H1 (cell line): Measurements from ENCODE around the gene NAT8L. TPM values are rescaled to one million over a fixed set of nuclear protein-coding genes. Genes with fewer than 3 reads are reported as not detected.
A peak's percentile ranks its signal among the peaks of the same experiment; 100 is the strongest.

Experiments
- CTCF ChIA-PET: fragments of 300-600 bp; sonication (Branson Sonifier 250); formaldehyde crosslinking; loops from one replicate; lab custom pipeline; 2021; ENCODE audit not compliant: partially characterized antibody; lab: Charles Lee
- POLR2A ChIA-PET: fragments of 300-600 bp; sonication (Branson Sonifier 250); formaldehyde crosslinking; loops from one replicate; lab custom pipeline; 2021; ENCODE audit warnings: inconsistent platforms; ENCODE audit not compliant: partially characterized antibody; lab: Charles Lee
- DNase-seq, 2 experiments: peaks; one replicate each; pipeline versions ENCODE4 v3.0.0 to v3.0.0-alpha.2; 2010 to 2022; ENCODE audit warnings: low spot score in 2 of 2, low read depth in 1 of 2, mixed read lengths in 1 of 2
- FAIRE-seq: peaks from 2 replicates; lab custom pipeline; 2011; peaks lifted over from hg19 to GRCh38; lab: Jason Lieb, UNC
- H2AFZ ChIP-seq: 2 replicates; pipeline ENCODE4 v1.8.1; 2012; ENCODE audit warnings: low read length, inconsistent platforms
- H2AK5ac ChIP-seq: 2 replicates; pipeline ENCODE4 v1.6.1; 2013; ENCODE audit warnings: low read depth, low read length
- H2BK120ac ChIP-seq: replicated peaks from 2 replicates; pipeline ENCODE3; 2013; ENCODE audit warnings: low read depth, low read length, inconsistent platforms
- H2BK12ac ChIP-seq: 2 replicates; pipeline ENCODE4 v1.6.1; 2013; ENCODE audit warnings: low read depth, low read length
- H2BK15ac ChIP-seq: 2 replicates; pipeline ENCODE4 v1.6.1; 2013; ENCODE audit warnings: low read length
- H2BK20ac ChIP-seq: 2 replicates; pipeline ENCODE4 v1.6.1; 2013; ENCODE audit warnings: low read length
- H2BK5ac ChIP-seq: 2 replicates; pipeline ENCODE4 v1.6.1; 2013; ENCODE audit warnings: low read depth, low read length
- H3K14ac ChIP-seq: 2 replicates; pipeline ENCODE4 v1.6.1; 2013; ENCODE audit warnings: inconsistent platforms; ENCODE audit not compliant: insufficient read length
- H3K18ac ChIP-seq: 2 replicates; pipeline ENCODE4 v1.6.1; 2013; ENCODE audit warnings: low read length; ENCODE audit errors: extremely low read depth
- H3K23ac ChIP-seq: 2 replicates; pipeline ENCODE4 v1.6.1; 2013; ENCODE audit warnings: inconsistent platforms; ENCODE audit not compliant: insufficient read length
- H3K23me2 ChIP-seq: 2 replicates; pipeline ENCODE4 v1.6.1; 2013; ENCODE audit warnings: low read depth, low read length
- H3K27ac ChIP-seq: 2 replicates; pipeline ENCODE4 v1.6.1; 2011; ENCODE audit warnings: low read depth, low read length, inconsistent platforms
- H3K27me3 ChIP-seq, 4 experiments: replicated peaks in 1 of 4; 1 replicate in 1 of 4; 2 replicates in 3 of 4; pipeline versions ENCODE4 v1.6.1 to v1.8.1; 2011 to 2013; ENCODE audit warnings: low read length in 3 of 4, mild to moderate bottlenecking in 3 of 4, inconsistent platforms in 2 of 4, mixed read lengths in 2 of 4, moderate library complexity in 1 of 4; ENCODE audit not compliant: control insufficient read depth in 3 of 4, insufficient read depth in 3 of 4; ENCODE audit errors: extremely low read depth in 1 of 4
- H3K36me3 ChIP-seq, 4 experiments: 2 replicates each; pipeline versions ENCODE4 v1.6.1 to v1.8.1; 2011 to 2013; ENCODE audit warnings: mild to moderate bottlenecking in 4 of 4, low read length in 3 of 4, moderate library complexity in 2 of 4, control low read depth in 1 of 4, inconsistent platforms in 1 of 4; ENCODE audit not compliant: insufficient read depth in 4 of 4, control insufficient read depth in 2 of 4
- H3K4ac ChIP-seq: replicated peaks from 2 replicates; pipeline ENCODE3; 2013; ENCODE audit warnings: low read length, low read depth, mixed read lengths, inconsistent platforms; ENCODE audit not compliant: insufficient read length
- H3K4me1 ChIP-seq, 4 experiments: replicated peaks in 1 of 4; 1 replicate in 1 of 4; 2 replicates in 3 of 4; pipeline versions ENCODE4 v1.6.1 to v1.8.1; 2011 to 2013; ENCODE audit warnings: low read length in 3 of 4, inconsistent platforms in 2 of 4, mixed read lengths in 1 of 4; ENCODE audit not compliant: insufficient read depth in 4 of 4, control insufficient read depth in 3 of 4
- H3K4me2 ChIP-seq, 2 experiments: 2 replicates each; pipeline versions ENCODE4 v1.6.1 to v1.8.1; 2011 to 2013; ENCODE audit warnings: low read depth in 2 of 2, low read length in 2 of 2, control low read depth in 1 of 2, inconsistent platforms in 1 of 2, mild to moderate bottlenecking in 1 of 2; ENCODE audit not compliant: insufficient read depth in 1 of 2
- H3K4me3 ChIP-seq, 4 experiments: fragments of 200-600, 300-600 bp in 1 of 4; sonication (generic), shearing (Covaris generic), sonication (Bioruptor Twin) in 1 of 4; 2 replicates each; pipeline versions ENCODE4 v1.5.1 to v1.8.1; 2011 to 2016; ENCODE audit warnings: low read length in 4 of 4, low read depth in 3 of 4, control low read depth in 2 of 4, inconsistent platforms in 2 of 4, mild to moderate bottlenecking in 2 of 4, mixed read lengths in 1 of 4, moderate library complexity in 1 of 4; ENCODE audit not compliant: insufficient read depth in 2 of 4; ENCODE audit errors: extremely low read depth in 1 of 4
- H3K56ac ChIP-seq: replicated peaks from 2 replicates; pipeline ENCODE3; 2013; ENCODE audit warnings: low read depth, mild to moderate bottlenecking, mixed read lengths, low read length, inconsistent platforms; ENCODE audit not compliant: insufficient read length
- H3K79me1 ChIP-seq: 2 replicates; pipeline ENCODE4 v1.6.1; 2013; ENCODE audit warnings: low read depth, low read length, control low read depth
- H3K79me2 ChIP-seq, 2 experiments: 2 replicates each; pipeline versions ENCODE4 v1.6.1 to v1.8.1; 2012 to 2013; ENCODE audit warnings: low read length in 2 of 2, mild to moderate bottlenecking in 2 of 2, inconsistent platforms in 1 of 2; ENCODE audit not compliant: insufficient read depth in 2 of 2, control insufficient read depth in 1 of 2
- H3K9ac ChIP-seq, 4 experiments: replicated peaks in 1 of 4; 1 replicate in 1 of 4; 2 replicates in 3 of 4; pipeline versions ENCODE4 v1.6.1 to v1.8.1; 2011 to 2013; ENCODE audit warnings: low read depth in 3 of 4, low read length in 3 of 4, control low read depth in 2 of 4, mild to moderate bottlenecking in 2 of 4, moderate library complexity in 2 of 4, inconsistent platforms in 1 of 4; ENCODE audit errors: extremely low read depth in 1 of 4
- H3K9me3 ChIP-seq, 2 experiments: 2 replicates each; pipeline versions ENCODE4 v1.6.1 to v1.8.1; 2012 to 2013; ENCODE audit warnings: mild to moderate bottlenecking in 2 of 2, moderate library complexity in 2 of 2, control low read depth in 1 of 2, inconsistent platforms in 1 of 2, low read depth in 1 of 2, low read length in 1 of 2, mixed read lengths in 1 of 2; ENCODE audit not compliant: insufficient read depth in 2 of 2
- H4K20me1 ChIP-seq, 2 experiments: replicated peaks in 1 of 2; 2 replicates each; pipeline versions ENCODE3 to v1.8.1; 2011 to 2013; ENCODE audit warnings: inconsistent platforms in 2 of 2, low read length in 2 of 2, mild to moderate bottlenecking in 1 of 2; ENCODE audit not compliant: insufficient read depth in 2 of 2, control insufficient read depth in 1 of 2
- H4K5ac ChIP-seq: 2 replicates; pipeline ENCODE4 v1.6.1; 2013; ENCODE audit warnings: low read length, low read depth, mixed read lengths, inconsistent platforms; ENCODE audit not compliant: insufficient read length
- H4K8ac ChIP-seq: 2 replicates; pipeline ENCODE4 v1.8.0; 2013; ENCODE audit warnings: mild to moderate bottlenecking, moderate library complexity, low read length, inconsistent platforms; ENCODE audit not compliant: insufficient read depth; ENCODE audit errors: extremely low read depth
- H4K91ac ChIP-seq: replicated peaks from 2 replicates; pipeline ENCODE3; 2013; ENCODE audit warnings: low read length, mixed read lengths, inconsistent platforms; ENCODE audit not compliant: insufficient read length
- ASH2L ChIP-seq: fragments of 200-600, 300-600 bp; sonication (generic); IDR thresholded peaks from one replicate; pipeline ENCODE4 v1.7.1; 2017; ENCODE audit warnings: low read length
- CHD2 ChIP-seq: IDR thresholded peaks from 2 replicates; pipeline ENCODE4 v1.6.1; 2012; ENCODE audit warnings: low read length, improper control_type of control experiment
- CTBP2 ChIP-seq: IDR thresholded peaks from 2 replicates; pipeline ENCODE4 v1.7.0; 2011; ENCODE audit warnings: borderline replicate concordance, mild to moderate bottlenecking, moderate library complexity, mixed read lengths, low read length; ENCODE audit not compliant: insufficient read depth, insufficient read length
- EP300 ChIP-seq, 2 experiments: IDR thresholded peaks; 1 replicate in 1 of 2; 2 replicates in 1 of 2; pipeline ENCODE4 v1.6.1; 2011 to 2012; ENCODE audit warnings: low read depth in 2 of 2, low read length in 2 of 2, mild to moderate bottlenecking in 2 of 2, borderline replicate concordance in 1 of 2, inconsistent platforms in 1 of 2, moderate library complexity in 1 of 2
- HDAC6 ChIP-seq: IDR thresholded peaks from one replicate; pipeline ENCODE4 v1.7.1; 2012; ENCODE audit warnings: low read depth, mild to moderate bottlenecking, inconsistent platforms, low read length, moderate library complexity
- POLR2A ChIP-seq, 2 experiments: IDR thresholded peaks; 1 replicate in 1 of 2; 2 replicates in 1 of 2; pipeline ENCODE4 v1.6.1; 2011; ENCODE audit warnings: low read depth in 2 of 2, low read length in 2 of 2, mild to moderate bottlenecking in 2 of 2; ENCODE audit errors: control extremely low read depth in 1 of 2
- POU5F1 ChIP-seq: IDR thresholded peaks from 2 replicates; pipeline ENCODE4 v1.6.1; 2011; ENCODE audit warnings: low read depth, mild to moderate bottlenecking, low read length, moderate library complexity
- RBBP5 ChIP-seq: IDR thresholded peaks from 2 replicates; pipeline ENCODE4 v1.7.1; 2012; ENCODE audit warnings: low read depth, mild to moderate bottlenecking, inconsistent platforms, low read length, moderate library complexity, borderline replicate concordance
- SRF ChIP-seq: IDR thresholded peaks from 2 replicates; pipeline ENCODE4 v1.6.1; 2011; ENCODE audit warnings: mild to moderate bottlenecking, low read depth, low read length, moderate library complexity
- WGBS, 2 experiments: shearing (Covaris generic) in 1 of 2; methylation state at CpG; one replicate each; pipeline versions ENCODE4 v1.1.6 to v1.1.7; 2013 to 2015; ENCODE audit warnings: low lambda C conversion rate in 2 of 2, mixed read lengths in 2 of 2, inconsistent platforms in 1 of 2, low coverage in 1 of 2, missing lambda C conversion rate in 1 of 2; ENCODE audit not compliant: insufficient replicate concordance in 2 of 2, insufficient coverage in 1 of 2, insufficient read length in 1 of 2; ENCODE audit errors: extremely low coverage in 1 of 2, missing lambda C conversion rate in 1 of 2; 5-methylcytosine and 5-hydroxymethylcytosine counted together
- polyA plus RNA-seq, 7 experiments: library from polyadenylated mRNA; depleted of rRNA in 3 of 7; stranded (reverse) in 5 of 7; unstranded in 2 of 7; fragments of >200 nt in 5 of 7; fragments of 200-250 nt in 2 of 7; gene quantifications; 1 replicate in 5 of 7; 2 replicates in 1 of 7; 4 replicates in 1 of 7; pipeline versions ENCODE4 v1.2.1 to v1.2.3, GENCODE V29; 2011 to 2013; ENCODE audit warnings: missing spikeins in 2 of 7, mixed read lengths in 2 of 7
- total RNA-seq: library from RNA; stranded (reverse); fragmentation: NEBNext Ultra II Directional; extraction: Animal tissue kit (Norgen Biotek cat#: 25700); gene quantifications from 2 replicates; pipeline ENCODE4 v1.2.1, GENCODE V29; 2021
- TF ChIP-seq, protein P1 (sequence below): IDR thresholded peaks from 2 replicates; pipeline ENCODE4 v1.6.1; 2012; ENCODE audit warnings: low read length, inconsistent platforms

Gene NAT8L
- total and polyA plus RNA-seq, 2 of the 8 experiments (the other 6 are each of a cell fraction or from before 2014, with no cell fraction given), result 10.8 TPM

DNA sequence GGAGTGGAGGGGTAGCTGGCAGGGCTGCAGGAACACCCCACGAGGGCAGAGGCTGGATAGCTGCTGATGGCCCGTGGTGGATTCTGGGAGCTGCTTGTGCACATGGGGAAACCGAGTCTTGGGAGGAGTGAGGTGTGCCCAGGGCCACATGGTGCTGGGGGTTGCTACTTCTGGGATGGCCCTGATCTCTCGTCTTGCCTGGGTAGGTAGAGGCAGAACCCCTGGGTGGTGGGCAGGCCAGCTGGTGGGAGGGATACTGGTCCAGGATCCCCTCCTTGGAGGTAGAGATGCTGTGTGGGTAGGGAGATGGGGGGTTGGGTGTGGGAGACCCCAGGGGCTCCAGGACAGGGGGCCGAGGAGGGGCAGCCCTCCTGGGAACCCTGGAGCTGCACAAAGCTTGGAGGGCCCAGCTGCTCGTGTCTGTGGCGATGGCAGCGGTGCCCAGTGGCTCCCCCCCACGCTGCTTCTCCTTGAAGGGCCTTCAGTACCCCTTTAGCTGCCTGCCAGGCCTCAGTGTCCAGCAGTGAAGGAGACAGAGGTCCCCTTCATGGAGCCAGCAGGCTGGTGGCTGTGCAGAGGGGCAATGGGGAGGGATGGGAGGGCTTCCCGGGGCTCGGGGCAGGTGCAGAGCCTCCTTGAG is 3.2 kb downstream of the NAT8L start:
- Histone ChIP-seq H3K56ac (no peak overlapping the region), H4K91ac (no peak overlapping the region), H3K4me3 (no peak overlapping the region), H3K36me3 (peaks cover 0 to 4% (median 0%) of the 10 kb centered on the region in 4 experiments; a peak in 1 of 8 replicates), H3K9me3 (no peaks in the 10 kb centered on the region), H3K4ac (no peak overlapping the region), H2BK20ac (no peak overlapping the region), H2BK120ac (no peak overlapping the region), H3K18ac (0 out of 2 replicates have a peak overlapping the region, but pooled peaks have one; percentile 19), H2BK12ac (no peak overlapping the region), H3K79me2 (no peaks in the 10 kb centered on the region), H4K8ac (no peak overlapping the region), H3K23me2 (peaks cover 13% of the 10 kb centered on the region; the same call in 1 of the 2 replicates), H3K9ac (no peak overlapping the region), H4K5ac (no peak overlapping the region), H2BK5ac (no peak overlapping the region), H2BK15ac (no peak overlapping the region), H3K23ac (no peak overlapping the region), H3K27ac (no peak overlapping the region), H3K14ac (no peak overlapping the region), H3K79me1 (no peaks in the 10 kb centered on the region), H2AFZ (no peak overlapping the region), H3K4me2 (no peak overlapping the region), H2AK5ac (no peak overlapping the region), H3K4me1 (peaks cover 0 to 5% (median 4%) of the 10 kb centered on the region in 4 experiments; a peak in 5 of 7 replicates), H3K27me3 (peaks cover 20 to 37% (median 28%) of the 10 kb centered on the region in 4 experiments), H4K20me1 (peaks cover 5 to 15% of the 10 kb centered on the region in 2 experiments)
- ChIA-PET POLR2A (interaction anchor here (0.8 to 1.9 kb wide), 2 partner anchors 11 to 53 kb away, joined by 4 to 6 read pairs; no protein-coding TSS in a partner anchor), CTCF (interaction anchor here (0.9 to 1.5 kb wide), 5 partner anchors 10 to 77 kb away, joined by 3 read pairs; no protein-coding TSS in a partner anchor)
- DNase-seq, result no peak
- 87% methylated on average over 8 of the region's 11 CpGs; no CpG with 5 or more reads in 1 of the 2 experiments for WGBS, 2 experiments
- FAIRE-seq, result no peak
- TF ChIP-seq HDAC6 (no peak), POU5F1 (no peak), RBBP5 (no peak), CHD2 (no peak), SRF (no peak), POLR2A (IDR thresholded peaks at IDR 0.05; ENCODE audit: control extremely low read depth in 1 of 2, low read depth in 2 of 2, low read length in 2 of 2) (no peak), CTBP2 (no peak), ASH2L (no peak), EP300 (IDR thresholded peaks at IDR 0.05; ENCODE audit: borderline replicate concordance in 1 of 2, low read depth in 2 of 2, low read length in 2 of 2) (no peak)
- TF ChIP-seq, protein P1, sequence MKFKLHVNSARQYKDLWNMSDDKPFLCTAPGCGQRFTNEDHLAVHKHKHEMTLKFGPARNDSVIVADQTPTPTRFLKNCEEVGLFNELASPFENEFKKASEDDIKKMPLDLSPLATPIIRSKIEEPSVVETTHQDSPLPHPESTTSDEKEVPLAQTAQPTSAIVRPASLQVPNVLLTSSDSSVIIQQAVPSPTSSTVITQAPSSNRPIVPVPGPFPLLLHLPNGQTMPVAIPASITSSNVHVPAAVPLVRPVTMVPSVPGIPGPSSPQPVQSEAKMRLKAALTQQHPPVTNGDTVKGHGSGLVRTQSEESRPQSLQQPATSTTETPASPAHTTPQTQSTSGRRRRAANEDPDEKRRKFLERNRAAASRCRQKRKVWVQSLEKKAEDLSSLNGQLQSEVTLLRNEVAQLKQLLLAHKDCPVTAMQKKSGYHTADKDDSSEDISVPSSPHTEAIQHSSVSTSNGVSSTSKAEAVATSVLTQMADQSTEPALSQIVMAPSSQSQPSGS, result no peak
